IMR-90 (cell line): ENCODE data around the gene PXDC1. TPM values are rescaled to one million over a fixed set of nuclear protein-coding genes. Genes with fewer than 3 reads are reported as not detected.

ENCODE experiments used
- ATAC-seq: fragments of 200-7000 bp; cut with Tn5 transposase; 2 replicates; pipeline ENCODE4 v1.9.1; 2020; ENCODE audit warnings: low read depth, mild to moderate bottlenecking, moderate library complexity
- BruUV-seq: library from RNA; stranded (reverse); fragments of 400-500 nt; replicated peaks from 2 replicates; lab custom pipeline; 2021; lab: Mats Ljungman, UMichigan
- CTCF ChIA-PET: fragments of 300-600 bp; formaldehyde crosslinking; extraction: SDS; loops from one replicate; lab custom pipeline; 2021; ENCODE audit warnings: antibody characterized with exemption; lab: Yijun Ruan, JAX
- POLR2A ChIA-PET: fragments of 300-600 bp; sonication (Branson Sonifier 250); formaldehyde crosslinking; loops from one replicate; lab custom pipeline; 2022; ENCODE audit warnings: antibody characterized with exemption; ENCODE audit not compliant: unreplicated experiment; lab: Charles Lee
- DNase-seq: peaks from one replicate; pipeline ENCODE4 v3.0.0; 2013
- H2AFZ ChIP-seq: replicated peaks from 2 replicates; pipeline ENCODE3; 2013; ENCODE audit warnings: low read length, mild to moderate bottlenecking; ENCODE audit not compliant: poor library complexity
- H2AK5ac ChIP-seq: 2 replicates; pipeline ENCODE4 v1.6.1; 2013; ENCODE audit warnings: low read depth, low read length, inconsistent platforms
- H2AK9ac ChIP-seq: replicated peaks from 2 replicates; pipeline ENCODE3; 2013; ENCODE audit warnings: mild to moderate bottlenecking, low read depth, low read length, moderate library complexity; ENCODE audit not compliant: poor library complexity
- H2BK120ac ChIP-seq: 2 replicates; pipeline ENCODE4 v1.6.1; 2013; ENCODE audit warnings: low read depth, low read length, inconsistent platforms
- H2BK15ac ChIP-seq: 3 replicates; pipeline ENCODE4 v1.6.1; 2013; ENCODE audit warnings: low read depth, low read length, inconsistent platforms
- H2BK20ac ChIP-seq: 2 replicates; pipeline ENCODE4 v1.6.1; 2013; ENCODE audit warnings: low read depth, mild to moderate bottlenecking, inconsistent platforms, low read length, moderate library complexity
- H2BK5ac ChIP-seq: 2 replicates; pipeline ENCODE4 v1.6.1; 2013; ENCODE audit warnings: mild to moderate bottlenecking, low read depth, low read length, inconsistent platforms; ENCODE audit not compliant: poor library complexity, severe bottlenecking
- H3K14ac ChIP-seq: replicated peaks from 2 replicates; pipeline ENCODE4 v1.6.1; 2013; ENCODE audit warnings: low read depth, low read length, inconsistent platforms
- H3K18ac ChIP-seq: 2 replicates; pipeline ENCODE4 v1.6.1; 2013; ENCODE audit warnings: low read depth, low read length, control low read depth
- H3K23ac ChIP-seq: 2 replicates; pipeline ENCODE4 v1.6.1; 2013; ENCODE audit warnings: low read depth, low read length, inconsistent platforms
- H3K27ac ChIP-seq: 2 replicates; pipeline ENCODE4 v1.5.1; 2013; ENCODE audit warnings: mild to moderate bottlenecking, control low read depth, low read length; ENCODE audit not compliant: insufficient read depth
- H3K27me3 ChIP-seq: 2 replicates; pipeline ENCODE4 v1.6.1; 2013; ENCODE audit warnings: low read length; ENCODE audit not compliant: control insufficient read depth, insufficient read depth
- H3K36me3 ChIP-seq: 2 replicates; pipeline ENCODE4 v1.6.1; 2013; ENCODE audit warnings: low read length, mixed read lengths; ENCODE audit not compliant: control insufficient read depth, insufficient read depth
- H3K4ac ChIP-seq: 2 replicates; pipeline ENCODE4 v1.6.1; 2013; ENCODE audit warnings: low read depth, low read length, inconsistent platforms
- H3K4me1 ChIP-seq: 2 replicates; pipeline ENCODE4 v1.6.1; 2013; ENCODE audit warnings: low read length, mixed read lengths; ENCODE audit not compliant: control insufficient read depth, insufficient read depth
- H3K4me2 ChIP-seq: 2 replicates; pipeline ENCODE4 v1.6.1; 2013; ENCODE audit warnings: low read depth, mild to moderate bottlenecking, control low read depth, low read length, moderate library complexity
- H3K4me3 ChIP-seq: 2 replicates; pipeline ENCODE4 v1.5.1; 2013; ENCODE audit warnings: low read depth, mild to moderate bottlenecking, control low read depth, low read length, moderate library complexity; ENCODE audit not compliant: insufficient read depth
- H3K56ac ChIP-seq: 2 replicates; pipeline ENCODE4 v1.6.1; 2013; ENCODE audit warnings: low read length, inconsistent platforms; ENCODE audit not compliant: insufficient read depth; ENCODE audit errors: extremely low read depth
- H3K79me1 ChIP-seq, 2 experiments: 2 replicates each; pipeline ENCODE4 v1.6.1; 2013; ENCODE audit warnings: low read length in 2 of 2, inconsistent platforms in 1 of 2, low read depth in 1 of 2
- H3K9ac ChIP-seq: 2 replicates; pipeline ENCODE4 v1.6.1; 2013; ENCODE audit warnings: low read depth, low read length, control low read depth
- H3K9me1 ChIP-seq: 2 replicates; pipeline ENCODE4 v1.6.1; 2013; ENCODE audit warnings: low read length, inconsistent platforms; ENCODE audit not compliant: insufficient read depth
- H3K9me3 ChIP-seq: 2 replicates; pipeline ENCODE4 v1.6.1; 2013; ENCODE audit warnings: low read length; ENCODE audit not compliant: control insufficient read depth, insufficient read depth
- H4K20me1 ChIP-seq: 2 replicates; pipeline ENCODE4 v1.6.1; 2013; ENCODE audit warnings: low read length, inconsistent platforms; ENCODE audit not compliant: insufficient read depth
- H4K5ac ChIP-seq: 2 replicates; pipeline ENCODE4 v1.6.1; 2013; ENCODE audit warnings: mild to moderate bottlenecking, low read depth, low read length, control low read depth
- H4K8ac ChIP-seq, 2 experiments: 2 replicates each; pipeline ENCODE4 v1.6.1; 2013; ENCODE audit warnings: low read depth in 2 of 2, low read length in 2 of 2, control low read depth in 1 of 2, inconsistent platforms in 1 of 2
- H4K91ac ChIP-seq: 2 replicates; pipeline ENCODE4 v1.6.1; 2013; ENCODE audit warnings: low read depth, low read length, inconsistent platforms; ENCODE audit not compliant: insufficient read depth
- MAFK ChIP-seq: IDR thresholded peaks from 2 replicates; pipeline ENCODE4 v1.6.1; 2012; ENCODE audit warnings: low read depth, low read length, improper control_type of control experiment
- MAZ ChIP-seq: IDR thresholded peaks from 2 replicates; pipeline ENCODE4 v1.6.1; 2012; ENCODE audit warnings: low read depth, mild to moderate bottlenecking, low read length, improper control_type of control experiment, moderate library complexity, borderline replicate concordance
- MXI1 ChIP-seq: IDR thresholded peaks from 2 replicates; pipeline ENCODE4 v1.6.1; 2012; ENCODE audit warnings: low read depth, mild to moderate bottlenecking, low read length, moderate library complexity, borderline replicate concordance
- NFE2L2 ChIP-seq: fragments of 150-350 bp; IDR thresholded peaks from 2 replicates; pipeline ENCODE4 v1.6.1; 2016; ENCODE audit warnings: low read depth, mild to moderate bottlenecking, low read length
- POLR2A ChIP-seq: IDR thresholded peaks from 2 replicates; pipeline ENCODE4 v1.6.1; 2012; ENCODE audit warnings: mild to moderate bottlenecking, low read depth, low read length
- WGBS, 2 experiments: methylation state at CpG; one replicate each; pipeline versions ENCODE4 v1.1.5 to v1.1.7; 2013; ENCODE audit warnings: missing lambda C conversion rate in 2 of 2; ENCODE audit not compliant: insufficient read length in 1 of 2; ENCODE audit errors: extremely low coverage in 2 of 2; 5-methylcytosine and 5-hydroxymethylcytosine counted together
- dilution Hi-C: fragments of 300-500 bp; cut with HindIII; formaldehyde crosslinking; loops from one replicate; pipeline ENCODE4 v1.14.3; 2018; ENCODE audit warnings: low sequenced_read_pairs; ENCODE audit not compliant: unreplicated experiment
- in situ Hi-C: fragments of 300-500 bp; cut with MboI; formaldehyde crosslinking; loops from 3 replicates; pipeline ENCODE4 v1.14.3; 2019; ENCODE audit warnings: low sequenced_read_pairs, inconsistent platforms, mixed read lengths
- intact Hi-C: fragments of 100-400 bp; cut with micrococcal nuclease; formaldehyde crosslinking; loops from 2 replicates; pipeline ENCODE4 v1.10.0; 2022
- polyA plus RNA-seq, 3 experiments: library from polyadenylated mRNA; depleted of rRNA; stranded (reverse); fragments of >200 nt; gene quantifications; 2 replicates each; pipeline ENCODE4 v1.2.3, GENCODE V29; 2012; ENCODE audit warnings: low replicate concordance in 1 of 3
- total RNA-seq: library from RNA; depleted of rRNA; stranded (reverse); fragments of >200 nt; gene quantifications from 2 replicates; pipeline ENCODE4 v1.2.3, GENCODE V29; 2012

PXDC1 gene
- total and polyA plus RNA-seq, 2 of the 4 experiments (the other 2 are of a cell fraction), result 63.3 to 72.2 TPM

- Histone ChIP-seq H4K5ac (no peak overlapping the region), H3K9ac (no peak overlapping the region), H4K8ac (no peak overlapping the region), H3K18ac (no peak overlapping the region), H3K4me3 (no peak overlapping the region), H3K4me1 (no peaks in the 10 kb centered on the region), H4K91ac (no peak overlapping the region), H4K20me1 (no peaks in the 10 kb centered on the region), H2BK5ac (no peak overlapping the region), H3K9me1 (no peaks in the 10 kb centered on the region), H3K4me2 (no peak overlapping the region), H3K27ac (no peak overlapping the region), H3K27me3 (peaks cover 7% of the 10 kb centered on the region; the same call in 1 of the 2 replicates), H2AK9ac (no peak overlapping the region), H2AFZ (no peak overlapping the region), H3K36me3 (no peaks in the 10 kb centered on the region), H3K9me3 (no peaks in the 10 kb centered on the region), H3K14ac (no peak overlapping the region), H3K79me1 (no peaks in the 10 kb centered on the region), H3K23ac (no peak overlapping the region), H2AK5ac (no peak overlapping the region; the same call in 1 of the 2 replicates), H2BK20ac (no peak overlapping the region), H2BK15ac (no peak overlapping the region), H3K4ac (no peak overlapping the region), H2BK120ac (no peak overlapping the region), H3K56ac (no peak overlapping the region)
- no TSS peak for BruUV-seq
- in situ Hi-C loops (no loop called here), intact Hi-C loops (no loop called here), dilution Hi-C loops (no loop called here)
- WGBS, 2 experiments, result 82% methylated on average over 4 of the region's 10 CpGs; no CpG with 5 or more reads in 1 of the 2 experiments
- POLR2A ChIA-PET, result no interaction called here
- TF ChIP-seq POLR2A (no peak), MAFK (no peak), NFE2L2 (no peak), MXI1 (no peak), MAZ (no peak)
- CTCF ChIA-PET, result no interaction called here
- no peak for DNase-seq
- no peak for ATAC-seq
Measured at GRCh38 chr6:3707751-3708412, 43.6 kb downstream of the PXDC1 start.
